Sigmoid colon (tissue), 7 donors: Measurements from ENCODE around the gene INHBE. TPM values are rescaled to one million over a fixed set of nuclear protein-coding genes. Genes with fewer than 3 reads are reported as not detected.

ENCODE experiments used
- DNase-seq: peaks from one replicate; pipeline ENCODE4 v3.0.0-alpha.2; 2019
- H3K27ac ChIP-seq, 4 donors: fragments of 200-600 bp; sonication (generic); one replicate each; pipeline ENCODE4 v1.5.1; 2016 to 2019; ENCODE audit warnings: mild to moderate bottlenecking in 1 of 4
- H3K27me3 ChIP-seq, 3 donors: fragments of 200-600 bp; sonication (generic); one replicate each; pipeline ENCODE4 v1.5.1; 2019; ENCODE audit warnings: mild to moderate bottlenecking in 1 of 3
- H3K36me3 ChIP-seq, 4 donors: fragments of 200-600 bp; sonication (generic); one replicate each; pipeline ENCODE4 v1.5.1; 2016 to 2019
- H3K4me1 ChIP-seq, 4 donors: fragments of 200-600 bp; sonication (generic); one replicate each; pipeline ENCODE4 v1.5.1; 2017 to 2019
- H3K4me3 ChIP-seq, 4 donors: fragments of 200-600 bp; sonication (generic); one replicate each; pipeline ENCODE4 v1.5.1; 2017 to 2019; ENCODE audit warnings: mild to moderate bottlenecking in 2 of 4, moderate library complexity in 1 of 4
- H3K9me3 ChIP-seq, 4 donors: fragments of 200-600 bp in 3 of 4; sonication (generic) in 3 of 4; one replicate each; pipeline versions ENCODE4 v1.5.1 to v1.6.1; 2013 to 2019
- EP300 ChIP-seq, 4 donors: sonication (generic); formaldehyde crosslinking; IDR thresholded peaks; one replicate each; pipeline ENCODE4 v1.6.1; 2017; ENCODE audit warnings: antibody characterized with exemption in 4 of 4
- POLR2A ChIP-seq, 2 donors: fragments of 450-650 bp; IDR thresholded peaks; one replicate each; pipeline ENCODE4 v1.6.1; 2016; ENCODE audit warnings: antibody characterized with exemption in 2 of 2, mild to moderate bottlenecking in 2 of 2, moderate library complexity in 2 of 2
- POLR2AphosphoS5 ChIP-seq, 4 donors: sonication (generic); formaldehyde crosslinking; IDR thresholded peaks; one replicate each; pipeline ENCODE4 v1.6.1; 2017; ENCODE audit warnings: antibody characterized with exemption in 4 of 4
- WGBS, 2 donors: extraction: QIAGEN DNeasy Blood & Tissue Kit; methylation state at CpG; one replicate each; pipeline ENCODE4 v1.1.7; 2013; 5-methylcytosine and 5-hydroxymethylcytosine counted together
- intact Hi-C: fragments of 100-400 bp; cut with DNase I; formaldehyde crosslinking; loops from one replicate; pipeline ENCODE4 v1.15.1; 2023
- polyA plus RNA-seq, 3 donors: library from polyadenylated mRNA; stranded (reverse); fragments of 200-250 nt; gene quantifications; one replicate each; pipeline ENCODE4 v1.2.3, GENCODE V29; 2013
- total RNA-seq, 4 donors: library from RNA; depleted of rRNA; stranded (reverse); fragments of >200 nt; gene quantifications; one replicate each; pipeline ENCODE4 v1.1.0, GENCODE V29; 2016
- TF ChIP-seq, protein P1 (sequence below), 4 experiments: fragments of 450-650 bp in 3 of 4; fragments of 200-600 bp in 1 of 4; IDR thresholded peaks; one replicate each; pipeline ENCODE4 v1.5.1; 2016 to 2019; ENCODE audit warnings: antibody characterized with exemption in 4 of 4, mild to moderate bottlenecking in 3 of 4, moderate library complexity in 2 of 4
- donor health status: healthy with polysubstance abuse.
- donor health status: Bipolar disorder and iron deficiency.
- donor health status: healthy.

The INHBE gene
- total and polyA plus RNA-seq, 7 donors: 0.09 to 0.36 TPM; not detected in 5

DNA sequence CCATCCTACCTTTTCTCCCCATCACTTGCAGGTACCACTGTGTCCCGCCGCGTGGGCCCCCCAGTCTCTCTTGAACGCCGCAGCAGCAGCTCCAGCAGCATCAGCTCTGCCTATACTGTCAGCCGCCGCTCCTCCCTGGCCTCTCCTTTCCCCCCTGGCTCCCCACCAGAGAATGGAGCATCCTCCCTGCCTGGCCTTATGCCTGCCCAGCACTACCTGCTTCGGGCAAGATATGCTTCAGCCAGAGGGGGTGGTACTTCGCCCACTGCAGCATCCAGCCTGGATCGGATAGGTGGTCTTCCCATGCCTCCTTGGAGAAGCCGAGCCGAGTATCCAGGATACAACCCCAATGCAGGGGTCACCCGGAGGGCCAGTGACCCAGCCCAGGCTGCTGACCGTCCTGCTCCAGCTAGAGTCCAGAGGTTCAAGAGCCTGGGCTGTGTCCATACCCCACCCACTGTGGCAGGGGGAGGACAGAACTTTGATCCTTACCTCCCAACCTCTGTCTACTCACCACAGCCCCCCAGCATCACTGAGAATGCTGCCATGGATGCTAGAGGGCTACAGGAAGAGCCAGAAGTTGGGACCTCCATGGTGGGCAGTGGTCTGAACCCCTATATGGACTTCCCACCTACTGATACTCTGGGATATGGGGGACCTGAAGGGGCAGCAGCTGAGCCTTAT lies 15.3 kb downstream of the INHBE start:
- H3K4me1 ChIP-seq: peaks cover 0 to 8% (median 6%) of the 10 kb centered on the region in 4 donors
- intact Hi-C loops: no loop called here
- TF ChIP-seq, protein P1, sequence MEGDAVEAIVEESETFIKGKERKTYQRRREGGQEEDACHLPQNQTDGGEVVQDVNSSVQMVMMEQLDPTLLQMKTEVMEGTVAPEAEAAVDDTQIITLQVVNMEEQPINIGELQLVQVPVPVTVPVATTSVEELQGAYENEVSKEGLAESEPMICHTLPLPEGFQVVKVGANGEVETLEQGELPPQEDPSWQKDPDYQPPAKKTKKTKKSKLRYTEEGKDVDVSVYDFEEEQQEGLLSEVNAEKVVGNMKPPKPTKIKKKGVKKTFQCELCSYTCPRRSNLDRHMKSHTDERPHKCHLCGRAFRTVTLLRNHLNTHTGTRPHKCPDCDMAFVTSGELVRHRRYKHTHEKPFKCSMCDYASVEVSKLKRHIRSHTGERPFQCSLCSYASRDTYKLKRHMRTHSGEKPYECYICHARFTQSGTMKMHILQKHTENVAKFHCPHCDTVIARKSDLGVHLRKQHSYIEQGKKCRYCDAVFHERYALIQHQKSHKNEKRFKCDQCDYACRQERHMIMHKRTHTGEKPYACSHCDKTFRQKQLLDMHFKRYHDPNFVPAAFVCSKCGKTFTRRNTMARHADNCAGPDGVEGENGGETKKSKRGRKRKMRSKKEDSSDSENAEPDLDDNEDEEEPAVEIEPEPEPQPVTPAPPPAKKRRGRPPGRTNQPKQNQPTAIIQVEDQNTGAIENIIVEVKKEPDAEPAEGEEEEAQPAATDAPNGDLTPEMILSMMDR (IDR thresholded peaks at IDR 0.05): no peak
- TF ChIP-seq EP300 (IDR thresholded peaks at IDR 0.05): no peak
- H3K9me3 ChIP-seq: no peaks in the 10 kb centered on the region
- WGBS, 2 donors: 92 to 93% methylated on average over 14 of the region's 14 CpGs
- peaks cover 9 to 60% (median 16%) of the 10 kb centered on the region in 3 donors for H3K27me3 ChIP-seq
- DNase-seq: no peak
- H3K36me3 ChIP-seq: no peaks in the 10 kb centered on the region
- no peak overlapping the region for H3K4me3 ChIP-seq
- no peak overlapping the region for H3K27ac ChIP-seq

DNA sequence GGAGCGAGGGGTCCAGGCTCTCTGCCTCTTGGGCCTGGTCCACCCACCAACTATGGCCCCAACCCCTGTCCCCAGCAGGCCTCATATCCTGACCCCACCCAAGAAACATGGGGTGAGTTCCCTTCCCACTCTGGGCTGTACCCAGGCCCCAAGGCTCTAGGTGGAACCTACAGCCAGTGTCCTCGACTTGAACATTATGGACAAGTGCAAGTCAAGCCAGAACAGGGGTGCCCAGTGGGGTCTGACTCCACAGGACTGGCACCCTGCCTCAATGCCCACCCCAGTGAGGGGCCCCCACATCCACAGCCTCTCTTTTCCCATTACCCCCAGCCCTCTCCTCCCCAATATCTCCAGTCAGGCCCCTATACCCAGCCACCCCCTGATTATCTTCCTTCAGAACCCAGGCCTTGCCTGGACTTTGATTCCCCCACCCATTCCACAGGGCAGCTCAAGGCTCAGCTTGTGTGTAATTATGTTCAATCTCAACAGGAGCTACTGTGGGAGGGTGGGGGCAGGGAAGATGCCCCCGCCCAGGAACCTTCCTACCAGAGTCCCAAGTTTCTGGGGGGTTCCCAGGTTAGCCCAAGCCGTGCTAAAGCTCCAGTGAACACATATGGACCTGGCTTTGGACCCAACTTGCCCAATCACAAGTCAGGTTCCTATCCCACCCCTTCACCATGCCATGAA lies 16.0 kb downstream of the INHBE start:
- no peak for DNase-seq
- H3K4me3 ChIP-seq: no peak overlapping the region
- peaks cover 0 to 15% (median 13%) of the 10 kb centered on the region in 4 donors for H3K4me1 ChIP-seq
- intact Hi-C loops: no loop called here
- H3K27ac ChIP-seq: no peak overlapping the region
- no peaks in the 10 kb centered on the region for H3K36me3 ChIP-seq
- peaks cover 12 to 67% (median 23%) of the 10 kb centered on the region in 3 donors for H3K27me3 ChIP-seq
- TF ChIP-seq, protein P1 (IDR thresholded peaks at IDR 0.05): no peak
- TF ChIP-seq EP300 (IDR thresholded peaks at IDR 0.05) (no peak), POLR2AphosphoS5 (IDR thresholded peaks at IDR 0.05) (no peak), POLR2A (IDR thresholded peaks at IDR 0.05) (no peak)
- H3K9me3 ChIP-seq: no peaks in the 10 kb centered on the region
- WGBS, 2 donors: 56 to 80% methylated on average over 4 of the region's 4 CpGs

DNA sequence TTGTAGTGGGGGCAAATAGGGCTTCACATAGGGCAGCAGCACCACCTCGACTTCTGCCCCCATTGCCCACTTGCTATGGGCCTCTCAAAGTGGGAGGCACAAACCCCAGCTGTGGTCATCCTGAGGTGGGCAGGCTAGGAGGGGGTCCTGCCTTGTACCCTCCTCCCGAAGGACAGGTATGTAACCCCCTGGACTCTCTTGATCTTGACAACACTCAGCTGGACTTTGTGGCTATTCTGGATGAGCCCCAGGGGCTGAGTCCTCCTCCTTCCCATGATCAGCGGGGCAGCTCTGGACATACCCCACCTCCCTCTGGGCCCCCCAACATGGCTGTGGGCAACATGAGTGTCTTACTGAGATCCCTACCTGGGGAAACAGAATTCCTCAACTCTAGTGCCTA lies 16.6 kb downstream of the INHBE start:
- TF ChIP-seq POLR2A (IDR thresholded peaks at IDR 0.05): no peak
- TF ChIP-seq, protein P1 (IDR thresholded peaks at IDR 0.05): no peak
- Histone ChIP-seq H3K9me3 (no peaks in the 10 kb centered on the region), H3K4me3 (no peak overlapping the region), H3K4me1 (peaks cover 0 to 20% (median 17%) of the 10 kb centered on the region in 4 donors), H3K27ac (no peak overlapping the region), H3K36me3 (no peaks in the 10 kb centered on the region), H3K27me3 (peaks cover 18 to 72% (median 29%) of the 10 kb centered on the region in 3 donors)
- intact Hi-C loops: no loop called here
- DNase-seq: no peak
- WGBS, 2 donors: 90 to 96% methylated on average over 3 of the region's 3 CpGs

- WGBS, 2 donors: 92 to 95% methylated on average over 3 of the region's 3 CpGs
- Histone ChIP-seq H3K27ac (no peak overlapping the region), H3K4me1 (peaks cover 0 to 20% (median 17%) of the 10 kb centered on the region in 4 donors), H3K9me3 (no peaks in the 10 kb centered on the region), H3K36me3 (no peaks in the 10 kb centered on the region), H3K4me3 (no peak overlapping the region), H3K27me3 (peaks cover 25 to 79% (median 35%) of the 10 kb centered on the region in 3 donors)
- intact Hi-C loops: no loop called here
- DNase-seq: no peak
- TF ChIP-seq POLR2AphosphoS5 (IDR thresholded peaks at IDR 0.05): no peak
- TF ChIP-seq EP300 (IDR thresholded peaks at IDR 0.05): no peak
- TF ChIP-seq, protein P1 (IDR thresholded peaks at IDR 0.05): no peak
- no peak for TF ChIP-seq POLR2A (IDR thresholded peaks at IDR 0.05)
Measured at GRCh38 chr12:57472391-57472790, 17.3 kb downstream of the INHBE start.
